Midbrain (tissue), 1 donor: ENCODE results near the gene DBP.

Experiments used
- DNase-seq: peaks from one replicate; lab custom pipeline; 2025; lab: John Stamatoyannopoulos, UW

The DBP gene

GRCh38 chr19:48627201-48627864, 9.8 kb downstream of the DBP start:
- no peak for DNase-seq

GRCh38 chr19:48625891-48626327, 11.3 kb downstream of the DBP start:
- no peak for DNase-seq

- DNase-seq: no peak
These were observed 12.1 kb downstream of the DBP start for GRCh38 chr19:48624791-48625723.

DNA sequence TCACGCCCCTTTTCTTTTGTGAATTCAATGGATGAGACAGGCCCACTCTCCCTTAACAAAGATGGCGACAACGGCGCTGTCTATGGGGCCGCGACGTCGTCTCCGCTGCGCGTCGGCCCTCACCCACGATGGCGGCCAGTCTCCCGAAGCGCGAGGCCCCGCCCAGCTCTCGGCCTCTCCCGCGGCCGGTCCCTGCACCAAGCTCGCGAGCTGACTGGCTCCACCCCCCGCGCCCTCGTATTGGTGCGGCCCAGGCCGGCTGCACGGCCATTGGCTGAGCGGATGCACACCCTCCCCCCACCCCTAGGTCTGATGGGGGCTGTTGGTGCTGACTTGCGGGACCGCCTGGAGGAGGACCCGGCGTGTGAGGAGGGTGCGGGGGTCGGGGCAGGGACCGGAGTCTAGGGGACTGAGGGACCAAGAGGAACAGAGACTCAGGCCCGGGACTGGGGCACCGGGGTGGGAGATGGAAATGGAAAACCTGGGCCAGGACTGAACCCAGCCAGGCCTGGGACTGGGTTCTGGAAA, 13.0 kb downstream of the DBP start:
- peak; percentile 98 for DNase-seq

- DNase-seq: no peak
These were observed 13.6 kb downstream of the DBP start for GRCh38 chr19:48623556-48624066.

DNA sequence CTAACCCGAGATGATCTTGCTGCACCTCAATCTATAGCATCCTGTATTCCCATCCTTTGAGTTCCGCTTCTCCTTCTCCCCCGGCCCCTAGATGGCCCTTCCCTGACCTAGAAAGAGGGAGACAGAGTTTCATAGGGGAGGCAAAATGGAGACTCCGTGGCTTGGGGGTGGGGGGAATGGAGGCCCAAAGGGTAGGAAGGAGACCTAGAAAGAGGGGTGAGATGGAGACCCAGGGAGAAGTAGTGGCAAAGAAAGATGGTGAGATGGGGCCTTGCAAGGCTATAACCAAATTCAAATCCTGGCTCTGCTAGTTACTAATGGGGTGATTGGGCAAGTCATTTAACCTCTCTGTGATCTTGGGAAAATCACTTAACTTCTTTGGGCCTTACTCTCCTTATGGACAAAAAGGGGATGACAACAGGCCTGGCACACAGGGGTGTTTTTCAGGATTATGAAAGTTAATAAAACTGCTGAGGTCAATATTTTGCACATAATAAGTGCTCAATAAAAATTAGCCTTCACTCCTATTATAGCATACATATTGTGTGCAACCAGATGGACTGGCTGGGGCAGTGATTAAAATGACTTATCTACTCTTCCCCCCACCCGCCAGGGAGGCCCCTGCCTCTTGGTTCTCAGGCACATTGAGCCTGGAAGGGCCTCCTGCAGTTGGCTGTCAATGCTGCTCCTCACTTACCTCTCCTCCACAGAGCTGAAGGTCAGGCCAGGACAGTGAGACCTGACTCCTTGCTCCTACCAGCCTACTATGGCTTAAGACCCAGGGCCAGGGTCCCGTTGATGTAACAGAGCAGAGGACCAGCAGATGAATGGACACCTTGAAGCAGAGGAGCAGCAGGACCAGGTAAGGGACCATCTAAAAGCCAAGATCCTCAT, 17.2 kb downstream of the DBP start:
- DNase-seq: no peak

DNA sequence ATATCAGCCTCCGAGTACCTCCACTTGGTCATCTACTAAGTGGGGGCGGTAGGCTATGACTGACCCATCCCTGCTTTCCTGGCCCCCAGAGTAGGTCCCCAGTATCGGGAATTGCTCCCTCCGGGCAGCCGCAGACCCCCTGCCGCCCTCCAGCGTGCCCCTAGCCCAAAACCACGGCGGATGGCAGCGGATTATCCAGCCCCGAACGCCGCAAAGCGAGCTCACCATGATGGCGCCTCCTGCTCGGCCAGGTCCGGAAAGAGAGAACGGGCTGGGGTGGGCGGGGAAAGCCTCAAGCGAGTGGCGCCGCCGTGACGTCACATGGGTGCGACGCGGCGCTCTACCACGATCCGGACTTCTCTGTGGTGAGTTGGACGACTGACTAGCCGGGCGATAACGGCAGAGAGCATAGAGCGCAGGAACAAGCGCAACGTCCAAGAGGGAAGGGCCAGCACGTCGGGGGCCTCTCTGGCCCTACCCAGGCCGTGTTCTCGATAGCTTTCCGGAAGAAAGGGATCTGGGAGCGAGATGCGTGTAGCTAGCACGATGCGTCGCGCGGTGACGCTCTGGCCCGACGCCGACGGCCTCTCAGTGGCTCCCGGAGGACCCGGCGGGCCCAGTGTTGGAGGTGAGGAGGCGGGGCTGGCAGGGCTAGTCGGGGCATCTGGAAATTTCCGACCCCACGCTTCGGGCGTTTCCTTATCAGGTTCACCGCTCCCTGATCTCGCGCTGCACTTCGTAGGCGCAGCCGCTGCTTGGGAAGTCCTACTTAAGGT, 18.1 kb downstream of the DBP start, which contains the start of the genes RPL18 and SPHK2:
Gene RPL18, minus strand, starts transcription at position 263 of the 776 bp plus-strand sequence. Its CDS starts 35 bp downstream, at position 228.
Gene SPHK2, plus strand, starts transcription at position 591 of the 776 bp plus-strand sequence. CDS start 1,009 bp downstream, outside the sequence.
- peak; percentile 100 for DNase-seq

DNA sequence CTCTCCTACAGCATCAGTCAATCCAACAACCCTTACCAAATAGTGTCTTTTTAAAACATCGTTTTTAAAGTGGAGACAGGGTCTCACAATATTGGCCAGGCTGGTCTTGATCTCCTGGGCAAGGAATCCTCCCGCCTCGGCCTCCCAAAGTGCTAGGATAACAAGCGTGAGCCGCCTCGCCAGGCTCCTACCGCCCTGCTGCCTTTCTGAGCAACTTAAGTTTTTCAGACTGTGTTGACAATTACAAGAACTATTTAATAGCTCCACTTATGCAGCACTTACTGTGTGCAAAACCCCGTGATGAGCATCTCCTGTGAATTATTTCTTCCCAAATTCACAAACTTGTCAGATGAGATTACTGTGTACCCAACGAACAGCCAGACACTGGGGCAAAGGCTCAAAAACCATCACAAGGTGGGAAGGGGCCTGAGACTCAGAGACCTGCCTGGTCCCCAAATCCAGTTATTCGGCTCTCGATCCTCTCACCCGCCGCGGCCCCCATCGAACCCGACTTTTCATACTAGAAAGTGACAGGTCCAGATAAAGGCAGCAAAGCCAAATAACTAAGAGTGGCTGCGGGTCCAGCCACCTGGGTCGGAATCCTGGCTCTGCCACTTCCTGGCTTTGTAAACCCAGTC, 18.8 kb downstream of the DBP start:
- no peak for DNase-seq

DNA sequence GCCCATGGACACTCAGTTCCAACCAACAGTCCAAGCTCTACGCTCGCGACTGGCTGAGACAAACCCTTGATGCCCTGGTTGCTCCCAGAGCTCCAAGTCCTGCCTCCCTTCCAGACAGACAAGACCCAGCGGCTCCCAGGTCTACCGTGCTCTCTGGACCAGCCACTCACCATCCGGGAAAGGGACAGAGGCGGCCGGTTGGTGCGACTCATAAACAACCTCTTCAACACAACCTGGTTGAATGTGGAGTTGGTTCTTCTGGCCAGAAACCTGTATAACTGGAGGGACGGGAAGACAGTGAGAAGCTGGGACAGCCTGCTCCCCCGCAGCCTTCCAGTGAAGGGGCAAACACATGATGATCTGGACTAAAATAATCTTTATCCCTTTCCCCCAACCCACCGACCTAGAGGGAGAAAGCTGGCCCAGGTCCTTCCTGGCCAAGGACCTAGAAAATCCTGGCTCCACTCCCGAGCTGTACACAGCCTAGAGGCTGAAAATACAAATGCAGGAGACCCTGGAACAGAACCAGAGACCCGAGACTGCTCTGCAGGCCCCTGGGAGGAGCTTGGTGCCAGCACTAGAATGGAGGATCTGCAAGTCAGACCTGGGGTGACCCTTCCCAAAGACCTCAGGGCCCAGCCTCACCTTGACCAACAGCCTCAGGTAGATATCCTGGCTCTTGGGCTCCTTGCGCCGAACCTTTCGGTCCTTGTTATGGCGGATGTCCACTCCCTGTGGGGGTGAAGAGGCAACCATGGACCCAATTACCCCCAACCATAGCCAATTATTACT, 19.8 kb downstream of the DBP start:
- peak; percentile 30 for DNase-seq

DNA sequence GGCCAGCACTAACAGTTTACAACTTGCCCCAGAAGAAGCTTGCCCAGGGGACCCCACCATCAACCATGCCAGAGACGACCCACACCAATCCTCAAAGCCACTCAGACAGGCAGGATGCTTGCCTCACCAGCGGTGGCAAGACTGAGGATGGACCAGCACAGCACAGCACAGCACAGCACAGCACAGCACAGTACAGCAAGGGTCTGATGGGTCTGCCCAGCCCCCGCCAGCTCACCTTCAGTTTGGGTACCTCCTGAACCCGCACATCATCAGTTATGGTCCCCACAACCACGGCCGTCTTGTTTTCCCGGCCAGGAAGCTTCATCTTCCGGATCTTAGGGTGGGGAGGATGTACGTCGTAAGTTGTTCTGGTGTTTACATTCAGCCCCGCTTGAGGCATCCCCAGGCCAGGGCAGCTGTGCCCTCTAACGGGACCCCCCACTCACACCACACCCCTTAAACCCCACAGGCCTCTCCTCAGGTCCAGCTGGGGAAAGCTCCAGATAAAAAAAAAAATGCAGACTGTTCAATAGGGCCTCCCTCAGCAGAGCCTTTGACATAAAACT, 20.6 kb downstream of the DBP start:
- DNase-seq: no peak

DNA sequence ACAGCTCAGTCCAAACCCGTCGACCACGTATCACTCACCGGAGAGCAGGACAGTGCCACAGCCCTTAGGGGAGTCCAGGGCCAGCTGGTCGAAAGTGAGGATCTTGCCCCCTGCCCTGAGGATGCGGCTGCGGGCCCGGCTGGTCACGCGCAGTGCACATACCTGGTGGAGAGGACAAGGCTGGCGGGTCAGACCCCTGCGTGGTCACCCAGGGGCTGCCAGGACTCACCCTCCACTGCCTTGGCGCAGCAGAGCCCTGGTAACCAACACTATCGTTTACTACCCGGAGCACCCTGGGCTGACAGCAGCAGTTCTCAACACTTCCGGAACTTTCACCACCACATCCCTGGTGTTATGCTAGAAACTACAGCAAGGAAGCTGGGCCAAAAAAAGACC, 21.1 kb downstream of the DBP start:
- DNase-seq: no peak

DNA sequence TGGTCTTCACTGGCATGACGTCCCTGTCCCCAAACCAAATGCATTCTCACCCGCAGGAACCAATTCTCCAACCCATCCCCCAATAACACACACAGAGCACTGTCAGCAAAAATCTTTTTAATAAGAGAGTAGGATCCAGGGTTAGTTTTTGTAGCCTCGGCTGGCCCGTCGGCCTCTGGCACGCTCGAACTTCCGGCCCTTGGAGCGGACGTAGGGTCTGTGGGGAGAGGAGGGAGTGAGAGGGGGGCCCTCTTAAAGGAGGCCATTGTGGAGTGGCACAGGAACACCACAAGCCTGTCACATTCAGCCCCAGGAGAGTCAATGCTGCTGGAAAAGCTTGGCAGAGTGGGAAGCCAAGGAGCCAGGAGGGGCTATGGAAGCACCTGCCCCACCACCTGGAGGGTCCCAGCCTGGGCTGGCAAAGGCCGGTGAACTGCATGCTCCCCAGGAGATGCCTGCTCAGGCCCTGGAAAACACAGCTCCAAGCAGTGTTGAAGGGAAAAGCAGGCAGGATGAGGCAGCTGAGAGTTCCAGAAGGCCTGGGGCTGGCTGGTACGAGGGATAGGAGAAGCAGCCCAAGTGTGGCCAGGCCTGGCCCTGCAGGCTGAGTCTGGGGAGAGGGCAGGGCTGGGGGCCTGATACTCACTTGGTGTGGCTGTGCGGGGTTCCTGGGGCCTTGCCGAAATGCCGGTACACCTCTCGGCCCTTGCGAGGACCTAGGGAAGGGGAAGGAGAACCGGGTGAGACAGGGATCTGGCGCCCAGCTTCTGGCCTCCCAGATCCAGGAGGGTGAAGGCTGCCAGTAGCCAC, 21.7 kb downstream of the DBP start:
- DNase-seq: no peak

GRCh38 chr19:48614436-48615230, 22.5 kb downstream of the DBP start, which contains the start of gene FAM83E:
FAM83E (minus strand) TSS chr19:48615076; CDS start chr19:48613372, 1,704 bp downstream.
- DNase-seq: no peak

- no peak for DNase-seq
These were observed 23.2 kb downstream of the DBP start for GRCh38 chr19:48613852-48614435.

- DNase-seq: peak; percentile 42
These were observed 23.9 kb downstream of the DBP start for GRCh38 chr19:48613024-48613851.

GRCh38 chr19:48611872-48612271, 25.3 kb downstream of the DBP start:
- DNase-seq: no peak
